ENCODE results near the gene DNER. TPM values are rescaled to one million over a fixed set of nuclear protein-coding genes. Genes with fewer than 3 reads are reported as not detected.

DNER gene
- total and polyA plus RNA-seq, 2 of the 13 experiments (the other 11 are each of a cell fraction or from before 2014, with no cell fraction given), result not detected

- TF ChIP-seq, protein P1, sequence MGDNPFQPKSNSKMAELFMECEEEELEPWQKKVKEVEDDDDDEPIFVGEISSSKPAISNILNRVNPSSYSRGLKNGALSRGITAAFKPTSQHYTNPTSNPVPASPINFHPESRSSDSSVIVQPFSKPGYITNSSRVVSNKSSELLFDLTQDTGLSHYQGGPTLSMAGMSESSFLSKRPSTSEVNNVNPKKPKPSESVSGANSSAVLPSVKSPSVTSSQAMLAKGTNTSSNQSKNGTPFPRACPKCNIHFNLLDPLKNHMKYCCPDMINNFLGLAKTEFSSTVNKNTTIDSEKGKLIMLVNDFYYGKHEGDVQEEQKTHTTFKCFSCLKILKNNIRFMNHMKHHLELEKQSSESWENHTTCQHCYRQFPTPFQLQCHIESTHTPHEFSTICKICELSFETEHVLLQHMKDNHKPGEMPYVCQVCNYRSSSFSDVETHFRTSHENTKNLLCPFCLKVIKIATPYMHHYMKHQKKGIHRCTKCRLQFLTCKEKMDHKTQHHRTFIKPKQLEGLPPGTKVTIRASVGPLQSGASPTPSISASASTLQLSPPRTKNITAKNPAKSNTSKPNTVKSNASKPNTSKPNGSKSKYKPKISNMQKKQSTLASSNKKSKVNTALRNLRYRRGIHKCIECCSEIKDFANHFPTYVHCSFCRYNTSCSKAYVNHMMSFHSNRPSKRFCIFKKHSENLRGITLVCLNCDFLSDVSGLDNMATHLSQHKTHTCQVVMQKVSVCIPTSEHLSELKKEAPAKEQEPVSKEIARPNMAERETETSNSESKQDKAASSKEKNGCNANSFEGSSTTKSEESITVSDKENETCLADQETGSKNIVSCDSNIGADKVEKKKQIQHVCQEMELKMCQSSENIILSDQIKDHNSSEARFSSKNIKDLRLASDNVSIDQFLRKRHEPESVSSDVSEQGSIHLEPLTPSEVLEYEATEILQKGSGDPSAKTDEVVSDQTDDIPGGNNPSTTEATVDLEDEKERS (CRISPR knock-in tag; IDR thresholded peaks at IDR 0.05), result no peak
Observed at GRCh38 chr2:229422063-229422462, 292.3 kb downstream of the DNER start (continued).

GRCh38 chr2:229419158-229419557, 295.2 kb downstream of the DNER start:
- Histone ChIP-seq H3K27ac (ENCODE audit: extremely low read length, insufficient read depth, low read length) (no peak overlapping the region), H3K9me3 (ENCODE audit: low read length) (no peaks in the 10 kb centered on the region), H3K79me2 (ENCODE audit: insufficient read depth, low read length) (no peaks in the 10 kb centered on the region), H3K27me3 (ENCODE audit: control insufficient read depth in 1 of 2, insufficient read depth in 2 of 2, low read length in 2 of 2) (no peaks in the 10 kb centered on the region), H3K36me3 (replicated peaks in 1 of 2; ENCODE audit: control insufficient read depth in 1 of 2, insufficient read depth in 2 of 2, low read length in 2 of 2) (no peaks in the 10 kb centered on the region), H3K4me1 (ENCODE audit: insufficient read depth, low read length) (no peaks in the 10 kb centered on the region), H4K20me1 (ENCODE audit: insufficient read depth, low read length) (no peaks in the 10 kb centered on the region), H2AFZ (ENCODE audit: low read length) (no peak overlapping the region), H3K9ac (ENCODE audit: insufficient read depth, low read depth, low read length) (no peak overlapping the region), H3K4me2 (ENCODE audit: low read depth, low read length) (no peak overlapping the region), H3K4me3 (replicated peaks in 1 of 3; ENCODE audit: insufficient read depth in 1 of 3, low read depth in 2 of 3, low read length in 3 of 3) (no peak overlapping the region)
- ChIA-PET CTCF (ENCODE audit: low intra/inter-chr PET ratio, low total read pairs) (no interaction called here), POLR2A (no interaction called here)
- no peak for ATAC-seq
- intact Hi-C loops (cut with micrococcal nuclease; ENCODE audit: unreplicated experiment), result no loop called here
- in situ Hi-C loops (cut with HindIII; ENCODE audit: extremely low pct_ligation_motif_present, low pct_unique_long_range_greater_than_20kb), result no loop called here
- FAIRE-seq, result no peak
- WGBS (ENCODE audit: low lambda C conversion rate), result 3% methylated on average over 1 of the region's 1 CpG
- no TSS peak for BruUV-seq (replicated peaks)
- DNase-seq (ENCODE audit: low spot score), result no peak
- TF ChIP-seq ZBTB14 (CRISPR knock-in tag; IDR thresholded peaks at IDR 0.05), result no peak
- no peak for TF ChIP-seq ATF4 (CRISPR knock-in tag; IDR thresholded peaks at IDR 0.05)
- TF ChIP-seq, protein P2, sequence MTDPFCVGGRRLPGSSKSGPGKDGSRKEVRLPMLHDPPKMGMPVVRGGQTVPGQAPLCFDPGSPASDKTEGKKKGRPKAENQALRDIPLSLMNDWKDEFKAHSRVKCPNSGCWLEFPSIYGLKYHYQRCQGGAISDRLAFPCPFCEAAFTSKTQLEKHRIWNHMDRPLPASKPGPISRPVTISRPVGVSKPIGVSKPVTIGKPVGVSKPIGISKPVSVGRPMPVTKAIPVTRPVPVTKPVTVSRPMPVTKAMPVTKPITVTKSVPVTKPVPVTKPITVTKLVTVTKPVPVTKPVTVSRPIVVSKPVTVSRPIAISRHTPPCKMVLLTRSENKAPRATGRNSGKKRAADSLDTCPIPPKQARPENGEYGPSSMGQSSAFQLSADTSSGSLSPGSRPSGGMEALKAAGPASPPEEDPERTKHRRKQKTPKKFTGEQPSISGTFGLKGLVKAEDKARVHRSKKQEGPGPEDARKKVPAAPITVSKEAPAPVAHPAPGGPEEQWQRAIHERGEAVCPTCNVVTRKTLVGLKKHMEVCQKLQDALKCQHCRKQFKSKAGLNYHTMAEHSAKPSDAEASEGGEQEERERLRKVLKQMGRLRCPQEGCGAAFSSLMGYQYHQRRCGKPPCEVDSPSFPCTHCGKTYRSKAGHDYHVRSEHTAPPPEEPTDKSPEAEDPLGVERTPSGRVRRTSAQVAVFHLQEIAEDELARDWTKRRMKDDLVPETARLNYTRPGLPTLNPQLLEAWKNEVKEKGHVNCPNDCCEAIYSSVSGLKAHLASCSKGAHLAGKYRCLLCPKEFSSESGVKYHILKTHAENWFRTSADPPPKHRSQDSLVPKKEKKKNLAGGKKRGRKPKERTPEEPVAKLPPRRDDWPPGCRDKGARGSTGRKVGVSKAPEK (CRISPR knock-in tag; IDR thresholded peaks at IDR 0.05; ENCODE audit: borderline replicate concordance), result no peak
- no peak for TF ChIP-seq ZNF574 (CRISPR knock-in tag; IDR thresholded peaks at IDR 0.05)
- no peak for TF ChIP-seq THAP7 (CRISPR knock-in tag; IDR thresholded peaks at IDR 0.05)
- no peak for TF ChIP-seq ZNF264 (CRISPR knock-in tag; IDR thresholded peaks at IDR 0.05)
- no peak for TF ChIP-seq GPBP1L1 (CRISPR knock-in tag; IDR thresholded peaks at IDR 0.05)

Data from HepG2 (cell line).